Transverse colon (tissue), 4 donors: ENCODE data around the gene IL26. TPM values are rescaled to one million over a fixed set of nuclear protein-coding genes. Genes with fewer than 3 reads are reported as not detected.

ENCODE experiments used
- DNase-seq: peaks from one replicate; pipeline ENCODE4 v3.0.0-alpha.2; 2019
- H3K27ac ChIP-seq, 4 donors: fragments of 200-600 bp; sonication (generic); 2 replicates each; pipeline ENCODE4 v1.5.1; 2016 to 2018; ENCODE audit warnings: inconsistent platforms in 4 of 4
- H3K27me3 ChIP-seq: fragments of 200-600 bp; sonication (generic); 2 replicates; pipeline ENCODE4 v1.5.1; 2017; ENCODE audit warnings: inconsistent platforms
- H3K36me3 ChIP-seq, 4 donors: fragments of 200-600 bp; sonication (generic); 2 replicates each; pipeline ENCODE4 v1.5.1; 2017 to 2019; ENCODE audit warnings: inconsistent platforms in 4 of 4
- H3K4me1 ChIP-seq, 4 donors: fragments of 200-600 bp; sonication (generic); 2 replicates each; pipeline ENCODE4 v1.5.1; 2017 to 2020; ENCODE audit warnings: inconsistent platforms in 4 of 4
- H3K4me3 ChIP-seq, 4 donors: fragments of 200-600 bp; sonication (generic); 1 replicate in 1 of 4; 2 replicates in 3 of 4; pipeline versions ENCODE4 v1.5.1 to v1.6.1; 2017 to 2019; ENCODE audit warnings: inconsistent platforms in 4 of 4
- H3K9me3 ChIP-seq, 2 donors: fragments of 200-600 bp; sonication (generic); 2 replicates each; pipeline ENCODE4 v1.5.1; 2017 to 2019; ENCODE audit warnings: inconsistent platforms in 2 of 2
- EP300 ChIP-seq: sonication (generic); formaldehyde crosslinking; IDR thresholded peaks from one replicate; pipeline ENCODE4 v1.6.1; 2017; ENCODE audit warnings: antibody characterized with exemption, low read depth
- POLR2A ChIP-seq: fragments of 450-650 bp; IDR thresholded peaks from one replicate; pipeline ENCODE4 v1.6.1; 2016; ENCODE audit warnings: antibody characterized with exemption, mild to moderate bottlenecking, moderate library complexity
- POLR2AphosphoS5 ChIP-seq, 3 donors: sonication (generic); formaldehyde crosslinking; IDR thresholded peaks; one replicate each; pipeline ENCODE4 v1.6.1; 2016; ENCODE audit warnings: antibody characterized with exemption in 3 of 3
- WGBS, 2 donors: methylation state at CpG; one replicate each; pipeline ENCODE4 v1.1.5; 2018; ENCODE audit warnings: low coverage in 1 of 2; 5-methylcytosine and 5-hydroxymethylcytosine counted together
- in situ Hi-C, 4 donors: fragments of 200-750 bp; cut with MboI; loops; one replicate each; pipeline versions ENCODE4 v1.15.0 to v1.15.1; 2017; ENCODE audit warnings: low sequenced_read_pairs in 3 of 4, low pct_ligation_motif_present in 1 of 4, low pct_unique_long_range_greater_than_20kb in 1 of 4
- intact Hi-C: fragments of 100-400 bp; cut with DNase I; formaldehyde crosslinking; loops from one replicate; pipeline ENCODE4 v1.15.1; 2023; ENCODE audit warnings: low total_unique reads
- total RNA-seq, 4 donors: library from RNA; depleted of rRNA; stranded (reverse); fragments of >200 nt; gene quantifications; one replicate each; pipeline ENCODE4 v1.1.0, GENCODE V29; 2016
- TF ChIP-seq, protein P1 (sequence below), 5 experiments: fragments of 200-600 bp in 3 of 5; fragments of 450-650 bp in 2 of 5; sonication (generic) in 3 of 5; IDR thresholded peaks; 1 replicate in 2 of 5; 2 replicates in 3 of 5; pipeline ENCODE4 v1.5.1; 2016 to 2017; ENCODE audit warnings: antibody characterized with exemption in 5 of 5, inconsistent platforms in 3 of 5, mild to moderate bottlenecking in 2 of 5, moderate library complexity in 1 of 5

IL26 gene
- total RNA-seq, 4 donors from 2014 or later: not detected

DNA sequence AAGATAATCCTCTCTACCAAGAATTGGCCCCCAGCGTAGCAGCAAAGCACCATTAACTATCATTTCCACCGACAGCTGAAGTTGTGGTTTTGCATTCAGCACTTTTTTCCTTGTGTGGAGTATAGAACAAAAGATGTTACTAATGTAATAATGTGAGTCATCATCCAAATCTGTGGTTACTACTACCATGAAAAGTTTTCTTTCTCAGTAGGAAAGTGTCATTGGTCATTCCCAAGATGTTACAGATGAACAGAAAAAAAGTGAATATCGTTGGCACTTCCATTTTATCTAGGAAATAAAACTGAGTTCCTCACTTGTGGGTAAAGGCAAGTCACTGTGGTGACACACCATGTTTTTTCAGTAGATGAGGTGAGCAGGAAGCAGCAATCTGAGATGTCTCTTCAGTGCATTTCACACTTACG lies 35.8 kb downstream of the IL26 start:
- in situ Hi-C loops: no loop called here
- TF ChIP-seq EP300 (no peak), POLR2AphosphoS5 (IDR thresholded peaks at IDR 0.05) (no peak), POLR2A (no peak)
- TF ChIP-seq, protein P1, sequence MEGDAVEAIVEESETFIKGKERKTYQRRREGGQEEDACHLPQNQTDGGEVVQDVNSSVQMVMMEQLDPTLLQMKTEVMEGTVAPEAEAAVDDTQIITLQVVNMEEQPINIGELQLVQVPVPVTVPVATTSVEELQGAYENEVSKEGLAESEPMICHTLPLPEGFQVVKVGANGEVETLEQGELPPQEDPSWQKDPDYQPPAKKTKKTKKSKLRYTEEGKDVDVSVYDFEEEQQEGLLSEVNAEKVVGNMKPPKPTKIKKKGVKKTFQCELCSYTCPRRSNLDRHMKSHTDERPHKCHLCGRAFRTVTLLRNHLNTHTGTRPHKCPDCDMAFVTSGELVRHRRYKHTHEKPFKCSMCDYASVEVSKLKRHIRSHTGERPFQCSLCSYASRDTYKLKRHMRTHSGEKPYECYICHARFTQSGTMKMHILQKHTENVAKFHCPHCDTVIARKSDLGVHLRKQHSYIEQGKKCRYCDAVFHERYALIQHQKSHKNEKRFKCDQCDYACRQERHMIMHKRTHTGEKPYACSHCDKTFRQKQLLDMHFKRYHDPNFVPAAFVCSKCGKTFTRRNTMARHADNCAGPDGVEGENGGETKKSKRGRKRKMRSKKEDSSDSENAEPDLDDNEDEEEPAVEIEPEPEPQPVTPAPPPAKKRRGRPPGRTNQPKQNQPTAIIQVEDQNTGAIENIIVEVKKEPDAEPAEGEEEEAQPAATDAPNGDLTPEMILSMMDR (IDR thresholded peaks at IDR 0.05): no peak
- H3K36me3 ChIP-seq: no peaks in the 10 kb centered on the region
- no peaks in the 10 kb centered on the region for H3K9me3 ChIP-seq
- no peak for DNase-seq
- no peaks in the 10 kb centered on the region for H3K4me1 ChIP-seq
- intact Hi-C loops: no loop called here
- H3K27ac ChIP-seq: no peak overlapping the region
- 72 to 87% methylated on average over 4 of the region's 4 CpGs for WGBS, 2 donors
- H3K4me3 ChIP-seq: no peak overlapping the region
- no peaks in the 10 kb centered on the region for H3K27me3 ChIP-seq

DNA sequence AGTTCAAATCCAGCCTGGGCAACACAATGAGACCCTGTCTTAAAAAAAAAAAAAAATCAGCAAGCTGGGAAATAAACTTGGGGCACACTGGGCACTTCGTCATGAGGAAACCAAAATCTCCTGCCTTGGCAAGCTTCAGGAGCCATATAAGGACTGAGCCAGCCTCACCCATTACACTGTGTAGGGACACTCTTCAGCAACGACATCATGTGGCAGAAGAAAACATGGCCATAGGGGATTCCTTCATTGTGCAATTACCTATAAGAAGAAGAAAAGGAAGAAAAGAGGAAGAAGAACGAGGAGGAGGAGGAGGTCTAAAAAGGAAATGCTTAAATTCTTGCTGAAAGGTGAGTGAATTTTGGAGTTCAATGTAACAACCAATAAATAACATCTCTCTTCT lies 40.0 kb downstream of the IL26 start:
- intact Hi-C loops: no loop called here
- Histone ChIP-seq H3K27me3 (no peaks in the 10 kb centered on the region), H3K9me3 (no peaks in the 10 kb centered on the region), H3K27ac (no peak overlapping the region), H3K4me1 (no peaks in the 10 kb centered on the region), H3K4me3 (no peak overlapping the region), H3K36me3 (no peaks in the 10 kb centered on the region)
- DNase-seq: no peak
- in situ Hi-C loops: no loop called here
- WGBS, 2 donors: 59% methylated on average over 3 of the region's 3 CpGs; no CpG with 5 or more reads in 1 of the 2 donors
- TF ChIP-seq EP300 (no peak), POLR2A (no peak), POLR2AphosphoS5 (IDR thresholded peaks at IDR 0.05) (no peak)
- TF ChIP-seq, protein P1 (IDR thresholded peaks at IDR 0.05): no peak

DNA sequence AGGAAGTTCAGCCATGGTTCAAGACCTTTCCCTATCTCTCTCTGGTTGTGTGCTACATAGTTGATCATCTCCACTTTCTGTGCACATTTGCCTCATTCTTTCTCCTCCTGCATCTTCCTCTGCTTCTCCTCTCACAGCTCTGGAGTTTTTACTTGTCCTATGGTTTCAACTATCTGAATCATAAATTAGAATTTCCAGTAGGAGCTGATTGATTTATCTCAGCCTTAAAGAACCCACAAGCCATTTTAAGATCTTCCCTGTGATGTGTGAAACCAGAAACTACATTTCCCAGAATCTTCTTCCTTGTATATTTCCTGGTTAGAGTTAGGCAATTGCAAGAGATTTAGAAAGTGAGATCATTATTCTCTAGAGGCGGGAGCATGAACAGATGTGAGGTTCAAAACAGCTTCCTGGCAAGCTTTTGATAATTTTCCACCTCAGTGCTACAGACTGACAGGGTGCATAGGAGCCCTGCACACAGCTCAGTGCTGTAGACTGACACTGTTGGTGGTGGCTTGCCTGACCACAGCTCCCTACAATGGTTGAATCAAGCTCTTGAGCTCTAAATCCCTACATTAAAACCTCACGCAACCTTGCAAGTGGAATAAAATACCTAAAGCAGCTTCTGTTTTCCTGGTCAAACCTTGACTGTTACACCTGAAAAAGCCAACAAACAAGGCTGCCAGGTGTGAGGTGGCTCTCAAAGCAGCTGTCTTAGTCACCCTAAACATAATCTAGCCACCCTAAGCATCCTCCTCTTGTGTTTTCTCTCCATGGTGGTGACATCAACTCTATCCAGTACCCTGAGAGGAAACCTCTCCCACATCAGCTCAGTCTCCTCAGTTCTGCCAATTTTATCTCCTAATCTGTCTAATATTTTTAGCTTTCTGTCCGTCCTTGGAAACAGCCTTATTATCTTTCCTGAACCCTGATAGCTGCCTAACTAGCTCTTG lies 44.5 kb downstream of the IL26 start:
- 58 to 88% methylated on average over 1 to 3 of the region's 3 CpGs for WGBS, 2 donors
- H3K4me3 ChIP-seq: no peak overlapping the region
- TF ChIP-seq POLR2AphosphoS5 (IDR thresholded peaks at IDR 0.05) (no peak), EP300 (no peak)
- TF ChIP-seq, protein P1 (IDR thresholded peaks at IDR 0.05): no peak
- H3K4me1 ChIP-seq: peaks cover 0 to 4% (median 0%) of the 10 kb centered on the region in 4 donors
- in situ Hi-C loops: no loop called here
- no peak overlapping the region for H3K27ac ChIP-seq
- H3K27me3 ChIP-seq: no peaks in the 10 kb centered on the region
- DNase-seq: no peak
- no peaks in the 10 kb centered on the region for H3K36me3 ChIP-seq
- H3K9me3 ChIP-seq: no peaks in the 10 kb centered on the region
- intact Hi-C loops: no loop called here

DNA sequence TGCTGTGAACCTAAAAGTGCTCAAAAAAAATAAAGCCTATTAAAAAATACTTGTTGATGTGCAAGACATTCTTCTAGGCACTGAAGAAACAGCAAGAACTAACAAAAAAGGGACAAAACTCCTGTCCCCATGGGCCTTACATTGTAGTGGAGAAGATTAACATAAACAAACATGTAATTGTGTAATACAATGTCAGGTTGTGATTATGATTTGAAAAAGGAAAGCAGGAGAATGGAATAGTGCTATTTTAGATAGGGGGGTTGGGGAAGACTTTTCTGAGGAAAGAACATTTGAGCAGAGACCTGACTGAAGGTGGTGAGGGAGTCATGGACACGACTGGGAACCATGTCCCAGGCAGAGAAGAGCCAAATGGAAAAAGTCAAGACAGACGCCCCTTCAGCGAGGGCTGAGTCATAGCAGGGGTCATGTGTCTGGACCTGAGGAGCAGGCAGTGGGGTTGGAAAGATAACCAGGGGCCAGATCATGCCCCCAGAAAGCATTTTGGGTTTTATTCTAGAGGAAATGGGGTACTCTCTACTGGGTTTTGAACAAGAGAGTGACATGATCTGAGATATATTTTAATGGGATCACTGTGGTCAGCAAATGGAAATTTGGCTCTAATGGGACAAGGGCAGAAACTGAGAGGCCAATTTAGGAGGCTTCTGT lies 46.7 kb downstream of the IL26 start:
- Histone ChIP-seq H3K27ac (no peak overlapping the region), H3K27me3 (no peaks in the 10 kb centered on the region), H3K36me3 (no peaks in the 10 kb centered on the region), H3K4me1 (peaks cover 0 to 6% (median 0%) of the 10 kb centered on the region in 4 donors), H3K4me3 (no peak overlapping the region), H3K9me3 (no peaks in the 10 kb centered on the region)
- intact Hi-C loops: no loop called here
- in situ Hi-C loops: no loop called here
- DNase-seq: no peak
- TF ChIP-seq EP300 (no peak), POLR2AphosphoS5 (IDR thresholded peaks at IDR 0.05) (no peak), POLR2A (no peak)
- TF ChIP-seq, protein P1 (IDR thresholded peaks at IDR 0.05): no peak
- 67 to 76% methylated on average over 1 to 3 of the region's 3 CpGs for WGBS, 2 donors
